Testis (tissue), 3 donors: ENCODE results near the gene SNX1. TPM values are rescaled to one million over a fixed set of nuclear protein-coding genes. Genes with fewer than 3 reads are reported as not detected.

Experiments
- DNase-seq: peaks from one replicate; pipeline ENCODE4 v3.0.0-alpha.2; 2019
- H3K27ac ChIP-seq, 2 donors: fragments of 200-600 bp; sonication (generic); one replicate each; pipeline ENCODE4 v1.5.1; 2019
- H3K27me3 ChIP-seq: fragments of 200-600 bp; sonication (generic); one replicate; pipeline ENCODE4 v1.5.1; 2019
- H3K36me3 ChIP-seq: fragments of 200-600 bp; sonication (generic); one replicate; pipeline ENCODE4 v1.5.1; 2017; ENCODE audit warnings: low read depth; ENCODE audit errors: missing control alignments
- H3K4me1 ChIP-seq: fragments of 200-600 bp; sonication (generic); one replicate; pipeline ENCODE4 v1.5.1; 2019
- H3K4me3 ChIP-seq, 2 donors: fragments of 200-600 bp; sonication (generic); one replicate each; pipeline ENCODE4 v1.5.1; 2017 to 2019
- H3K9me3 ChIP-seq: fragments of 200-600 bp; sonication (generic); one replicate; pipeline ENCODE4 v1.5.1; 2017
- POLR2A ChIP-seq: fragments of 450-650 bp; IDR thresholded peaks from one replicate; pipeline ENCODE4 v1.6.1; 2017; ENCODE audit warnings: antibody characterized with exemption, mild to moderate bottlenecking, moderate library complexity
- WGBS, 2 donors: methylation state at CpG; one replicate each; pipeline ENCODE4 v1.1.5; 2018; 5-methylcytosine and 5-hydroxymethylcytosine counted together
- intact Hi-C: fragments of 100-400 bp; cut with DNase I; formaldehyde crosslinking; loops from one replicate; pipeline ENCODE4 v1.15.1; 2023; ENCODE audit warnings: low total_unique reads
- polyA plus RNA-seq: library from polyadenylated mRNA; stranded (reverse); fragments of 350-450 nt; fragmentation: Illumina TruSeq; extraction: RNeasy Lipid Tissue Mini Kit (QIAGEN cat#74804); gene quantifications from one replicate; pipeline ENCODE4 v1.2.3, GENCODE V29; 2014; ENCODE audit warnings: low read depth, low replicate concordance; ENCODE audit not compliant: insufficient read depth
- total RNA-seq, 2 donors: library from RNA; depleted of rRNA; stranded (reverse); fragments of >200 nt; gene quantifications; one replicate each; pipeline ENCODE4 v1.2.3, GENCODE V29; 2016
- TF ChIP-seq, protein P1 (sequence below), 3 experiments: fragments of 450-650 bp in 2 of 3; fragments of 200-600 bp in 1 of 3; sonication (generic) in 1 of 3; IDR thresholded peaks; one replicate each; pipeline ENCODE4 v1.5.1; 2016 to 2019; ENCODE audit warnings: antibody characterized with exemption in 3 of 3, mild to moderate bottlenecking in 2 of 3, moderate library complexity in 1 of 3

The SNX1 gene
- total and polyA plus RNA-seq, 3 donors from 2014 or later, result 79.1 to 93.1 (median 86.0) TPM

- intact Hi-C loops, result loop anchor here (5.0 kb wide), 1 partner anchor 316 kb away; no protein-coding TSS in a partner anchor
- no peaks in the 10 kb centered on the region for H3K9me3 ChIP-seq
- peaks cover 30% of the 10 kb centered on the region for H3K4me1 ChIP-seq
- no peak overlapping the region for H3K4me3 ChIP-seq
- no peak for DNase-seq
- 75 to 79% methylated on average over 4 of the region's 4 CpGs for WGBS, 2 donors
- H3K36me3 ChIP-seq, result no peaks in the 10 kb centered on the region
- H3K27ac ChIP-seq, result no peak overlapping the region
- no peak for TF ChIP-seq POLR2A
- TF ChIP-seq, protein P1, sequence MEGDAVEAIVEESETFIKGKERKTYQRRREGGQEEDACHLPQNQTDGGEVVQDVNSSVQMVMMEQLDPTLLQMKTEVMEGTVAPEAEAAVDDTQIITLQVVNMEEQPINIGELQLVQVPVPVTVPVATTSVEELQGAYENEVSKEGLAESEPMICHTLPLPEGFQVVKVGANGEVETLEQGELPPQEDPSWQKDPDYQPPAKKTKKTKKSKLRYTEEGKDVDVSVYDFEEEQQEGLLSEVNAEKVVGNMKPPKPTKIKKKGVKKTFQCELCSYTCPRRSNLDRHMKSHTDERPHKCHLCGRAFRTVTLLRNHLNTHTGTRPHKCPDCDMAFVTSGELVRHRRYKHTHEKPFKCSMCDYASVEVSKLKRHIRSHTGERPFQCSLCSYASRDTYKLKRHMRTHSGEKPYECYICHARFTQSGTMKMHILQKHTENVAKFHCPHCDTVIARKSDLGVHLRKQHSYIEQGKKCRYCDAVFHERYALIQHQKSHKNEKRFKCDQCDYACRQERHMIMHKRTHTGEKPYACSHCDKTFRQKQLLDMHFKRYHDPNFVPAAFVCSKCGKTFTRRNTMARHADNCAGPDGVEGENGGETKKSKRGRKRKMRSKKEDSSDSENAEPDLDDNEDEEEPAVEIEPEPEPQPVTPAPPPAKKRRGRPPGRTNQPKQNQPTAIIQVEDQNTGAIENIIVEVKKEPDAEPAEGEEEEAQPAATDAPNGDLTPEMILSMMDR (IDR thresholded peaks at IDR 0.05), result no peak
- H3K27me3 ChIP-seq, result no peaks in the 10 kb centered on the region
These were observed 27.6 kb upstream of the SNX1 start for GRCh38 chr15:64068133-64068532.

GRCh38 chr15:64070106-64070505 lies 25.7 kb upstream of the SNX1 start:
- DNase-seq, result no peak
- Histone ChIP-seq H3K27ac (no peak overlapping the region), H3K4me1 (peaks cover 30% of the 10 kb centered on the region), H3K27me3 (no peaks in the 10 kb centered on the region), H3K4me3 (no peak overlapping the region), H3K9me3 (no peaks in the 10 kb centered on the region), H3K36me3 (no peaks in the 10 kb centered on the region)
- WGBS, 2 donors, result 93 to 98% methylated on average over 3 of the region's 3 CpGs
- intact Hi-C loops, result no loop called here
- TF ChIP-seq, protein P1 (IDR thresholded peaks at IDR 0.05), result no peak
- TF ChIP-seq POLR2A, result no peak

DNA sequence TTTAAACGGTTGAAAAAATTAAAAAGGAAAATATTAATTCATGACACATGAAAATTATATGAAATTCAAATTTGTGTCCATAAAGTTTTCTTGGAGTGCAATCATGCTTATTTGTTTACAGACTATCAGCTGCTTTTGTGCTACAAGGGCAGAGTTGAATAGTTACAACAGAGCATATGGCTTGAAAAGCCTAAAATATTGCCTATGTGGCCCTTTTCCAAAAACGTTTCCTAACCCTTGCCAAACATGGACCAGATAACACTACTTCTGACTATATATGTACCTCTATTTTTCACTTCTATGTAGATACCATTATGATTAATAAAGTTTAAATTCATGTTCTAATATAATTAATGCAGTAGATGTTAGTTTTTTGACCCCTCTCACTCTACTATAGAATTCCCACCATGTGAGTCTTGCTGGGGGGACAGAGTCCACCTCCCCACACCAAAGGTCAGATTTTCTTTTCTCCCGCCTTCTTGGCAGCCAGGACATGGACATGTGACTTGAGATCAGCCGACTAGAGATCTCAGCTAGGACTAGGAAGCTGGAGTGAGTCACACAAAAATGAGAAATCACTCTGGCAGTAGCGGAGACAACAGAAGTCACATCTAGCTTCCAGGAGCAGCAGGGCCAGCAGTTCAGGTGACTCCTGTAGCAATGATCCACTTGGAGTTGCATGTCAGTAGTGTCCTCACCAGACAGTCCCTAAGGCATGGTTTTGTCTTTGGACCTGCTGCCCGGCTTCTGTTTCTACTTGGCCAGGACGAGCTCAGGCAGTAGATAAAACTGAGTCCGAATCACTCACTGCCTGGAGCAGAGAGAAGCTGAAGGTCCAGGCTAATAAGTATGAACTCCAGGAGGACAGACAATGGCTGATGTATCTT lies 24.6 kb upstream of the SNX1 start:
- TF ChIP-seq, protein P1 (IDR thresholded peaks at IDR 0.05), result no peak
- intact Hi-C loops, result no loop called here
- Histone ChIP-seq H3K27ac (peak overlapping the region; percentile 40 to 79), H3K36me3 (no peaks in the 10 kb centered on the region), H3K27me3 (no peaks in the 10 kb centered on the region), H3K9me3 (no peaks in the 10 kb centered on the region), H3K4me3 (no peak overlapping the region), H3K4me1 (peaks cover 30% of the 10 kb centered on the region)
- 57 to 58% methylated on average over 7 to 8 of the region's 8 CpGs for WGBS, 2 donors
- peak; percentile 61 for DNase-seq

- Histone ChIP-seq H3K27ac (peak overlapping the region; percentile 39 to 79), H3K4me3 (no peak overlapping the region), H3K4me1 (peaks cover 30% of the 10 kb centered on the region), H3K9me3 (no peaks in the 10 kb centered on the region), H3K27me3 (no peaks in the 10 kb centered on the region), H3K36me3 (no peaks in the 10 kb centered on the region)
- intact Hi-C loops, result no loop called here
- TF ChIP-seq, protein P1 (IDR thresholded peaks at IDR 0.05), result no peak
- no peak for TF ChIP-seq POLR2A
- 81 to 85% methylated on average over 4 of the region's 4 CpGs for WGBS, 2 donors
- DNase-seq, result no peak
These were observed 23.6 kb upstream of the SNX1 start for GRCh38 chr15:64071931-64072765.
